Upper lobe of left lung (tissue), 4 donors: ENCODE results near the gene TMEM131L.

Source experiments
- EP300 ChIP-seq, 4 donors: sonication (generic); formaldehyde crosslinking; IDR thresholded peaks; one replicate each; pipeline ENCODE4 v1.5.1; 2017; ENCODE audit warnings: antibody characterized with exemption in 4 of 4, control low read depth in 2 of 4
- POLR2A ChIP-seq, 4 donors: fragments of 450-650 bp; IDR thresholded peaks; one replicate each; pipeline ENCODE4 v1.5.1; 2016 to 2017; ENCODE audit warnings: antibody characterized with exemption in 4 of 4, mild to moderate bottlenecking in 2 of 4
- TF ChIP-seq, protein P1 (sequence below), 6 experiments: fragments of 450-650 bp in 4 of 6; fragments of 200-600 bp in 2 of 6; sonication (generic) in 2 of 6; IDR thresholded peaks; one replicate each; pipeline ENCODE4 v1.5.1; 2016 to 2019; ENCODE audit warnings: antibody characterized with exemption in 6 of 6

DNA sequence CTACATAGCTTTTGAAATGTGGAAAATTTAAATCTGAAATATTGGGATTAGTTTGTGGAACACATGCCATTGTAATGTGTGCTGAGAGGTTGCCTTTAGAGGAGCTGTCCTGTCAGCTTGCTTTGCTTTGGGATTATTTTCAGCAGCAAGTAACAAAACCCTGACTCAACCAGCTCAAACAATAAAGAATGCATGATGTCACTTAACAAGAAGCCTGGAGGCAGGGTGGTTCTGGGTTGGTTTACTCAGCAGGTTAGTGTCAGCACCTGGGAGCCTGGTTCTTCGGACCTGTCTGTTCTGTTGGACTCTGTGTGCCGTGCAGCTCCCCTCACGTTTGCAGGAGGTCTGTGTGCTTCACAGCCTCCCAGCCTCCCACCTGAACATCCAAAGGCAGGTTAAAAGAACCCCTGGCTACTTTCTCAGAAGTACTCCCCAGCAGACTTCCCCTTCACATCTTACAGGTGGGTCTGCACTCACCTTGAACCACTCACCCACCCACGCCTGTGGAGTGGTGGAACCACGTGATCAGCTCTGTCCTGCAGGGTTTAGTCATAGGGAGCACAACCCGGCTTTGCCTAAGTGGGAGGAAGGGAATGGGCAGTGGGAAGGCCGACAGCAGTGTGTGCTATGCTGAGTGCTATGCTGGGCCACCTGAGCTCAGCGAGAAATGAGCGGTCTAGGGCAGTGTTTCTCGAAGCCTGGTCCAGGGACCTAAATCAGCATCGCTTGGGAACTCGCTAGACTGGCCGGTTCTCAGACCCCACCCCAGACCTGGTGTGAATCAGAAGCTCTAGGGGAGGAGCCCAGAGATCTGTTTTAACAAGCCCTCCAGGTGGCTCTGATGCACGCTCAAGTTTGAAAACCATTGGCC lies 20.4 kb downstream of the TMEM131L start:
- TF ChIP-seq, protein P1, sequence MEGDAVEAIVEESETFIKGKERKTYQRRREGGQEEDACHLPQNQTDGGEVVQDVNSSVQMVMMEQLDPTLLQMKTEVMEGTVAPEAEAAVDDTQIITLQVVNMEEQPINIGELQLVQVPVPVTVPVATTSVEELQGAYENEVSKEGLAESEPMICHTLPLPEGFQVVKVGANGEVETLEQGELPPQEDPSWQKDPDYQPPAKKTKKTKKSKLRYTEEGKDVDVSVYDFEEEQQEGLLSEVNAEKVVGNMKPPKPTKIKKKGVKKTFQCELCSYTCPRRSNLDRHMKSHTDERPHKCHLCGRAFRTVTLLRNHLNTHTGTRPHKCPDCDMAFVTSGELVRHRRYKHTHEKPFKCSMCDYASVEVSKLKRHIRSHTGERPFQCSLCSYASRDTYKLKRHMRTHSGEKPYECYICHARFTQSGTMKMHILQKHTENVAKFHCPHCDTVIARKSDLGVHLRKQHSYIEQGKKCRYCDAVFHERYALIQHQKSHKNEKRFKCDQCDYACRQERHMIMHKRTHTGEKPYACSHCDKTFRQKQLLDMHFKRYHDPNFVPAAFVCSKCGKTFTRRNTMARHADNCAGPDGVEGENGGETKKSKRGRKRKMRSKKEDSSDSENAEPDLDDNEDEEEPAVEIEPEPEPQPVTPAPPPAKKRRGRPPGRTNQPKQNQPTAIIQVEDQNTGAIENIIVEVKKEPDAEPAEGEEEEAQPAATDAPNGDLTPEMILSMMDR (IDR thresholded peaks at IDR 0.05) = no peak
- TF ChIP-seq POLR2A (IDR thresholded peaks at IDR 0.05) = no peak
- TF ChIP-seq EP300 (IDR thresholded peaks at IDR 0.05) = no peak
